Hepatocyte (in vitro differentiated cells): Measurements from ENCODE around the gene THRAP3. TPM values are rescaled to one million over a fixed set of nuclear protein-coding genes. Genes with fewer than 3 reads are reported as not detected.

ENCODE experiments used
- DNase-seq: peaks from one replicate; pipeline ENCODE4 v3.0.0-alpha.2; 2016; ENCODE audit warnings: low spot score
- H2AFZ ChIP-seq: fragments of 200-600 bp; sonication (generic); 2 replicates; pipeline ENCODE4 v1.6.0; 2016; ENCODE audit warnings: antibody characterized with exemption, mild to moderate bottlenecking
- H3K27ac ChIP-seq: fragments of 200-600 bp; sonication (generic); 2 replicates; pipeline ENCODE4 v1.5.1; 2016; ENCODE audit warnings: mild to moderate bottlenecking
- H3K27me3 ChIP-seq: fragments of 200-600 bp; sonication (generic); 2 replicates; pipeline ENCODE4 v1.6.1; 2016
- H3K36me3 ChIP-seq: fragments of 200-600 bp; sonication (generic); replicated peaks from 2 replicates; pipeline ENCODE4 v1.5.1; 2016; ENCODE audit warnings: low read depth; ENCODE audit not compliant: insufficient read depth
- H3K4me1 ChIP-seq: fragments of 200-600 bp; sonication (generic); 2 replicates; pipeline ENCODE4 v1.5.1; 2016; ENCODE audit warnings: mild to moderate bottlenecking, moderate library complexity; ENCODE audit not compliant: insufficient read depth
- H3K4me2 ChIP-seq: fragments of 200-600 bp; sonication (generic); 2 replicates; pipeline ENCODE4 v1.6.0; 2016
- H3K4me3 ChIP-seq: fragments of 200-600 bp; sonication (generic); 2 replicates; pipeline ENCODE4 v1.5.1; 2016; ENCODE audit warnings: mild to moderate bottlenecking
- H3K79me2 ChIP-seq: fragments of 200-600 bp; sonication (generic); 2 replicates; pipeline ENCODE4 v1.6.0; 2017; ENCODE audit warnings: mild to moderate bottlenecking
- H3K9me2 ChIP-seq: fragments of 200-600 bp; sonication (generic); replicated peaks from 2 replicates; pipeline ENCODE4 v1.6.0; 2017; ENCODE audit warnings: mild to moderate bottlenecking; ENCODE audit not compliant: insufficient read depth
- H3K9me3 ChIP-seq: fragments of 200-600 bp; sonication (generic); 2 replicates; pipeline ENCODE4 v1.5.1; 2016; ENCODE audit warnings: low read depth, mild to moderate bottlenecking
- H4K20me1 ChIP-seq: fragments of 200-600 bp; sonication (generic); 2 replicates; pipeline ENCODE4 v1.6.0; 2016; ENCODE audit warnings: mild to moderate bottlenecking; ENCODE audit not compliant: insufficient read depth, poor library complexity, severe bottlenecking
- EZH2 ChIP-seq: fragments of 200-600 bp; sonication (generic); IDR thresholded peaks from 2 replicates; pipeline ENCODE4 v1.6.1; 2016; ENCODE audit warnings: antibody characterized with exemption, mild to moderate bottlenecking, borderline replicate concordance
- EZH2phosphoT487 ChIP-seq: fragments of 200-600 bp; sonication (generic); IDR thresholded peaks from one replicate; pipeline ENCODE4 v1.6.1; 2018; ENCODE audit warnings: antibody characterized with exemption, mild to moderate bottlenecking, low read depth, moderate library complexity; ENCODE audit not compliant: unreplicated experiment, severe bottlenecking
- WGBS: methylation state at CpG from one replicate; pipeline ENCODE4 v1.1.6; 2016; ENCODE audit warnings: low lambda C conversion rate; ENCODE audit errors: missing lambda C conversion rate; 5-methylcytosine and 5-hydroxymethylcytosine counted together
- polyA plus RNA-seq: library from polyadenylated mRNA; unstranded; fragments of >200 nt; fragmentation: Nextera tagmentation; extraction: Ambion mirVana; gene quantifications from 2 replicates; pipeline ENCODE4 v1.2.1, GENCODE V29; 2016
- total RNA-seq: library from RNA; depleted of rRNA; stranded (reverse); fragments of >200 nt; gene quantifications from 2 replicates; pipeline ENCODE4 v1.2.3, GENCODE V29; 2014
- TF ChIP-seq, protein P1 (sequence below): fragments of 200-600 bp; sonication (generic); IDR thresholded peaks from 2 replicates; pipeline ENCODE4 v1.5.1; 2016; ENCODE audit warnings: antibody characterized with exemption, mild to moderate bottlenecking; ENCODE audit not compliant: poor library complexity

THRAP3 gene
- total and polyA plus RNA-seq, 2 experiments from 2014 or later, result 45.8 to 82.7 TPM

DNA sequence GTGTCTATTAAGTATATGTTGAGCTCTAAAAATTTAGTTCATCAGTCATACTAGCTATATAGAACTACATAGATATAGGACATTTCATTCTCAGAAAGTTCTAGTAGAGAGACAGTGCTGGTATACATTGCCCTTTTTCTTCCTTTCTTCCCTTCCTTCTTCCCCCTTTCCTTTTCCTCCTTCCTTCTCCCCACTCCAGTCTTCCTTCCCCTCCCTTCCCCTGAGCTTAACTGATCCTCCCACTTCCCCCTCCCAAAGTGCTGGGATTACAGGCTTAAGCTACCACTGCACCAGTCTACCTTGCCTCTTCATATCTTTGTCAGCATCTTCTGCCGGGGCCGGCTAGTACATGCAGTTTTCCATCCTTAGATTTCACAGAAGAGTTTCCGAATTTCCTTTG lies 12.1 kb downstream of the THRAP3 start:
- peaks cover 98% of the 10 kb centered on the region for H3K79me2 ChIP-seq
- TF ChIP-seq EZH2phosphoT487 (no peak), EZH2 (no peak)
- TF ChIP-seq, protein P1, sequence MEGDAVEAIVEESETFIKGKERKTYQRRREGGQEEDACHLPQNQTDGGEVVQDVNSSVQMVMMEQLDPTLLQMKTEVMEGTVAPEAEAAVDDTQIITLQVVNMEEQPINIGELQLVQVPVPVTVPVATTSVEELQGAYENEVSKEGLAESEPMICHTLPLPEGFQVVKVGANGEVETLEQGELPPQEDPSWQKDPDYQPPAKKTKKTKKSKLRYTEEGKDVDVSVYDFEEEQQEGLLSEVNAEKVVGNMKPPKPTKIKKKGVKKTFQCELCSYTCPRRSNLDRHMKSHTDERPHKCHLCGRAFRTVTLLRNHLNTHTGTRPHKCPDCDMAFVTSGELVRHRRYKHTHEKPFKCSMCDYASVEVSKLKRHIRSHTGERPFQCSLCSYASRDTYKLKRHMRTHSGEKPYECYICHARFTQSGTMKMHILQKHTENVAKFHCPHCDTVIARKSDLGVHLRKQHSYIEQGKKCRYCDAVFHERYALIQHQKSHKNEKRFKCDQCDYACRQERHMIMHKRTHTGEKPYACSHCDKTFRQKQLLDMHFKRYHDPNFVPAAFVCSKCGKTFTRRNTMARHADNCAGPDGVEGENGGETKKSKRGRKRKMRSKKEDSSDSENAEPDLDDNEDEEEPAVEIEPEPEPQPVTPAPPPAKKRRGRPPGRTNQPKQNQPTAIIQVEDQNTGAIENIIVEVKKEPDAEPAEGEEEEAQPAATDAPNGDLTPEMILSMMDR, result no peak
- peaks cover 16% of the 10 kb centered on the region for H3K4me1 ChIP-seq
- H3K9me3 ChIP-seq, result no peaks in the 10 kb centered on the region
- H3K4me3 ChIP-seq, result no peak overlapping the region
- H3K9me2 ChIP-seq, result no peaks in the 10 kb centered on the region
- no peak overlapping the region for H3K4me2 ChIP-seq
- no peak for DNase-seq
- no peaks in the 10 kb centered on the region for H3K27me3 ChIP-seq
- no peak overlapping the region for H2AFZ ChIP-seq
- H4K20me1 ChIP-seq, result peaks cover 97% of the 10 kb centered on the region
- 52% methylated on average over 3 of the region's 3 CpGs for WGBS
- H3K27ac ChIP-seq, result no peak overlapping the region
- H3K36me3 ChIP-seq, result no peaks in the 10 kb centered on the region

DNA sequence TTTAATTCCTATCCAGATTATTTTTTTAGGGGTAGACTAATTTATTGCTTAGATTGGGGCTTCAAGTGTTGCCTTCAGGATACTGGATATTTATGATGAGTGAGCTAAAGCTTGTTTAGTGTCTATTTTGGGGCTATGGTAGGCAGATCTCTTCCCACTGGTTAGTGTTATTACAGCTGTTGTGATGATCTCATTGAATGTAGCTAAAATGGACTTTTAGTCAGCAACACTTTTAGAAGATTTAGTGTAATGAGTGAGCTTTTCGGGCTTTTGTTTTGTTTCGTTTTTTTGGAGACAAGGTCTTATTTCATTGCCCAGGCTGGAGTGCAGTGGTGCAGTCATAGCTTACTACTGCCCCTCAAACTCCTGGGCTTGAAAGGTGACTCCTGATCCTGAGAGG lies 14.2 kb downstream of the THRAP3 start:
- no peak overlapping the region for H3K4me2 ChIP-seq
- no peak overlapping the region for H3K4me3 ChIP-seq
- H3K27ac ChIP-seq, result peak overlapping the region; percentile 33
- peaks cover 96% of the 10 kb centered on the region for H3K79me2 ChIP-seq
- no peaks in the 10 kb centered on the region for H3K9me3 ChIP-seq
- peaks cover 90% of the 10 kb centered on the region for H4K20me1 ChIP-seq
- H3K4me1 ChIP-seq, result peaks cover 16% of the 10 kb centered on the region
- no peak for DNase-seq
- no peaks in the 10 kb centered on the region for H3K27me3 ChIP-seq
- TF ChIP-seq EZH2phosphoT487, result no peak
- TF ChIP-seq, protein P1, result no peak
- no peak for TF ChIP-seq EZH2
- no peaks in the 10 kb centered on the region for H3K9me2 ChIP-seq
- no peaks in the 10 kb centered on the region for H3K36me3 ChIP-seq
- 94% methylated on average over 2 of the region's 2 CpGs for WGBS
- H2AFZ ChIP-seq, result no peak overlapping the region

DNA sequence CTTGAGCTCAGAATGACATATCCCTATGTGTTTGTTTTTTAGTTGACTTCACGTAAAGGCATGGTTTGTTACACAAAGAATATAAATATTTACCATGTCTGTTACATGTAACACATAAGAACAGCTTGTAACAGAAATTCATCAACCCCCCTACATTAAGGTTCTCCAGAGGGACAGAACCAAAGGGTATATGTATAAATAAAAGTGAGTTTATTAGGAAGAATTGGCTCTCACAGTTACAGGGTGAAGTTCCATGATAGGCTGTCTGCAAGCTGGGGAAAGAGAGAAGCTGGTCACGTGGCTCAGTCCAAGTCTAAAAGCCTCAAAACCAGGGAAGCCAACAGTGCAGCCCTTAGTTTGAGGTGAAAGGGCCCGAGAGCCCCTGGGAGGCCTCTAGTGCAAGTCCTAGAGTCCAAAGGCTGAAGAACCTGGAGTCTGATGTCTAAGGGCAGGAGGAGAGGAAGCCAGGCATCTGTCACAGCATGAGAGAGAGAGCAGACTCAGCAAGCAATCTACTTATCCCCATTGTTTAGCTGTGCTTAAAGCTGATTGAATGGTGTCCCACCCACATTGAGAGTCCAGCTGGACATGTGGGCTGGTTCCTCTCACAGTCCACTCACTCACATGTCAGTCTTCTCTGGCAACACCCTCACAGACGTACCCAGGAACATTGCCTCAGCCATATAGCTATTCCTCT lies 15.8 kb downstream of the THRAP3 start:
- H3K4me3 ChIP-seq, result no peak overlapping the region
- peak overlapping the region; percentile 28 for H3K27ac ChIP-seq
- no peaks in the 10 kb centered on the region for H3K36me3 ChIP-seq
- WGBS, result 40% methylated on average over 4 of the region's 4 CpGs
- peak overlapping the region; percentile 49 for H3K4me2 ChIP-seq
- H2AFZ ChIP-seq, result no peak overlapping the region
- peaks cover 16% of the 10 kb centered on the region for H3K4me1 ChIP-seq
- peaks cover 93% of the 10 kb centered on the region for H3K79me2 ChIP-seq
- H4K20me1 ChIP-seq, result peaks cover 87% of the 10 kb centered on the region
- no peaks in the 10 kb centered on the region for H3K9me2 ChIP-seq
- no peak for TF ChIP-seq EZH2phosphoT487
- no peak for TF ChIP-seq EZH2
- TF ChIP-seq, protein P1, result no peak
- no peaks in the 10 kb centered on the region for H3K9me3 ChIP-seq
- no peaks in the 10 kb centered on the region for H3K27me3 ChIP-seq
- DNase-seq, result peak; percentile 71
